HG03521 (cell line): Measurements from ENCODE around the gene OSER1.
"Not testable (repeated sequence)": the region's sequence is repeated elsewhere in the genome, so short reads cannot be mapped to it uniquely, and the experiment has no call there.

Source experiments
- ATAC-seq: cut with Tn5 transposase; IDR thresholded peaks from one replicate; pipeline ENCODE4 v1.9.1; 2021; ENCODE audit warnings: mild to moderate bottlenecking, moderate library complexity; ENCODE audit not compliant: unreplicated experiment

OSER1 gene

GRCh38 chr20:44210406-44211176, at the start of gene OSER1:
Gene OSER1, minus strand, starts transcription at chr20:44210771. Its CDS starts 3,814 bp downstream, at chr20:44206957.
- peak; percentile 85 for ATAC-seq

GRCh38 chr20:44258226-44258890, 47.8 kb upstream of the OSER1 start:
- no peak for ATAC-seq

- ATAC-seq = no peak
Observed at GRCh38 chr20:44256961-44257360, 46.4 kb upstream of the OSER1 start.

GRCh38 chr20:44255942-44256341, 45.4 kb upstream of the OSER1 start:
- no peak for ATAC-seq

DNA sequence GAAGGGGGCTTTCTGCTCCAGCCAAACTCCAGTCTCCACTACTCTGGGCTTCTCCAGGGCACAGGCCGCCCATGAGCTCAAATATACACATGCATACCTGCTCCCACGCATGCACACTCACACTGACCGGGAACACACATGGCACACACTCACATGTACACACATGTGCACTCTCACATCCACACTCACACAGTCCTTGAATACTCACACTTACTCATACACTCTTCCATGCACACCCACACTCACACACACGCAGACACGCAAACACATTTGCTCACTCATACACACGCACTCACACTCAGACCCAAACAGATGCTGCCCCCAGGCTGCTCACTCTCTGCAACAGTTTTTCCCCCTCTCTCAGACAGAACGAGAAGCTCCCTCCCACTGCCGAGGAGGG, 43.5 kb upstream of the OSER1 start:
- no peak for ATAC-seq

DNA sequence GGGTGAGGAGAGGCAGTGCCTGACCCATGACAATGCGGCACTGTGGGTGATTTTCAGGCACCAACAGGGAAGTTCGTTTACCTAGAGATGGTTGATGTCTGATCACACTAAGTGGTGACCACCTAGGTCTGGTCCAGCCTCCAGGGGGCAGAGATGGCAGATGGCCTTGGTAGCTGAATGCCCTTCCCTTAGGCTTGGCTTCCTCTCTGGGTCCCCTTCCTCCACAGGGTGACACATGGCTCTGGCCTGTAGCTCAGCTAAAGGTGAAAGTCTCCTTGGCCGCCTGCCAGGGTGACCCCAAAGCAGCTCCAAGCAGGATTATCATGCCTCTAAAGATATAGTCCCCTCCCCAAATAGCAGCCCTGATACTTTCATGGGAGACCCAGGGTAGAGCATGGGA, 43.0 kb upstream of the OSER1 start:
- no peak for ATAC-seq

- no peak for ATAC-seq
Observed at GRCh38 chr20:44251284-44251683, 40.7 kb upstream of the OSER1 start.

- ATAC-seq = no peak
Observed at GRCh38 chr20:44248410-44248759, 37.8 kb upstream of the OSER1 start.

- ATAC-seq = no peak
Observed at GRCh38 chr20:44247586-44248409, 37.2 kb upstream of the OSER1 start.

DNA sequence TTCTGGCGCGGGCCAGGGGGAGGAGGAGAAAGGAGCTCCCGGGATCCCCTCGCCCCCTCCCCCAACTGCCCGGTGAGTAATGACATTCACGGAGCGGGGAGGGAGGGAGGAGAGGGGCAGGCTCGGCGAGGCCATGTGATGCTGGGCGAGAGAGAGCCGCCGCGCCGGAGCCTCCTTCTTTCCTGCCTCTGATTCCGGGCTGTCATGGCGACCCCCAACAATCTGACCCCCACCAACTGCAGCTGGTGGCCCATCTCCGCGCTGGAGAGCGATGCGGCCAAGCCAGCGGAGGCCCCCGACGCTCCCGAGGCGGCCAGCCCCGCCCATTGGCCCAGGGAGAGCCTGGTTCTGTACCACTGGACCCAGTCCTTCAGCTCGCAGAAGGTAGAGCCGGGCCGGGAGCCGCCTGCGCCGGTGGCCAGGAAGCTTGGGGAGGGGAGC, 36.6 kb upstream of the OSER1 start, which contains the start of gene GDAP1L1:
Gene GDAP1L1, plus strand, starts transcription at position 178 of the 441 bp plus-strand sequence. Its CDS starts 27 bp downstream, at position 205.
- no peak for ATAC-seq

DNA sequence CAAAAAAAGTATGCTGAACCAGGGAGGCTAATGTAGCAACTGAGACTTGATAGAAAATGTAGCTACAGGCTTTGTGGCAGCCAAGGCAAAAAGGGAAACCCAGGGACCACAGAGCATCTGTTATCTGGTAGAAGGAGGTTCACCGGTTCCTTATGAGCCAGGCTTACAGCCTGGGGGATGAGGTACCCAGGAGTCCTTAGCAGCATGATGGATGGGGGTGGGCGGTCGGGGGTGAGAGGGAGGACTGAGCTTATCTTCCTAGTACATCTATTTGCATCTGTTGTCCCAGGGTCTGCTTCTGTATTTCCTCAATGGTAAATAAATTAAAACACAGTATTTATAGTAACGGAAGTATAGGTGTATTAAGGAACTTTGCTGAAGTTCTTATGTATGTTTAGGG, 35.4 kb upstream of the OSER1 start:
- ATAC-seq = no peak

DNA sequence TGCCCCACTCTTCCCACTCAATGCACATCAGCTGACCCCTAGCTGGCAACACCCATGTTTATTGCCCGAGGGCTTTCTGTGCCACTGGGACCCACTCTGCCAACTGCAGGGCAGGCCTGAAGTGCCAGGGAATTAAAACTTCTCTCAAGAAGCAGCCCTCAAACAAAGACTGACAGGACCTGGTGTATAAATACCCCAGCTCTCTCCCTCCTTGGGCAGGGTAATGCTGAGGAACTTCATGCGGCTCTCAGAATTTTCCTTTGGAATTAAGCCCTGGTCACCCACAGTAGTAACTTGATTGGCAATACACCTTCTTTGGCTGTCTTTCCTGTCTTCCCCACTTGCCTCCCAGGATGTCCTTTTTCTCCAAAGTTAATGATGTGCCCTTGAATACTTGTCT, 31.2 kb upstream of the OSER1 start:
- no peak for ATAC-seq

DNA sequence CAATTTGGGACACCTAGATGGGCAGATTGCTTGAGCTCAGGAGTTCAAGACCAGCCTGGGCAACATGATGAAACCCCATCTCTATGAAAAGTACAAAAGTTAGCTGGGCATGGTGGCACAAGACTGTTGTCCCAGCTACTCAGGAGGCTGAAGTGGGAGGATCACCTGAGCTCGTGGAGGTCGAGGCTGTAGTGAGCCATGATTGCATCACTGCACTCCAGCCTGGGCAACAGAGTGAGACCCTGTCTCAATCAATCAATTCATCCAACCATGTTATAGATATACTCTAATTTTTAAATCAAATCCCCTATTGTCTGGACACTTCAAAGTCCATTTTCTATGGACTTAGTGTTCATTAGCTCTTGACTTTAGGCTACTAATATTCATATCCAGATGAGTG, 26.3 kb upstream of the OSER1 start:
- not testable (repeated sequence) for ATAC-seq

DNA sequence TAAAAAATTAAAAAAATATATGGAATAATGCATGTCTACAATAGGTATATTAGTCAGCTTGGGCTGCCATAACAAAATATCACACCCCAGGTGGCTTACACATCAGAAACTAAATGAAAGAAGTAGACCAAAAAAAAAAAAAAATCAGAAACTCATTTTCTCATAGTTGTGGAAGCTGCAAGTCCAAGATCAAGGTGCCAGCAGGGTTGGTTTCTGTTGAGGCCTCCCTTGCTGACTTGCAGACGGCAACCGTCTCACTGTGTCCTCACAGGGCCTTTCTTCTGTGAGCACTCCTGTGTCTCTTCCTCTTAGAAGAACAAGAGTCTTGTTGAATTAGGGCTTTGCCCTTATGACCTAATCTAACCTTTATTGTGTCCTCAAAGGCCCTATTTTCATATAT, 25.1 kb upstream of the OSER1 start:
- no peak for ATAC-seq

DNA sequence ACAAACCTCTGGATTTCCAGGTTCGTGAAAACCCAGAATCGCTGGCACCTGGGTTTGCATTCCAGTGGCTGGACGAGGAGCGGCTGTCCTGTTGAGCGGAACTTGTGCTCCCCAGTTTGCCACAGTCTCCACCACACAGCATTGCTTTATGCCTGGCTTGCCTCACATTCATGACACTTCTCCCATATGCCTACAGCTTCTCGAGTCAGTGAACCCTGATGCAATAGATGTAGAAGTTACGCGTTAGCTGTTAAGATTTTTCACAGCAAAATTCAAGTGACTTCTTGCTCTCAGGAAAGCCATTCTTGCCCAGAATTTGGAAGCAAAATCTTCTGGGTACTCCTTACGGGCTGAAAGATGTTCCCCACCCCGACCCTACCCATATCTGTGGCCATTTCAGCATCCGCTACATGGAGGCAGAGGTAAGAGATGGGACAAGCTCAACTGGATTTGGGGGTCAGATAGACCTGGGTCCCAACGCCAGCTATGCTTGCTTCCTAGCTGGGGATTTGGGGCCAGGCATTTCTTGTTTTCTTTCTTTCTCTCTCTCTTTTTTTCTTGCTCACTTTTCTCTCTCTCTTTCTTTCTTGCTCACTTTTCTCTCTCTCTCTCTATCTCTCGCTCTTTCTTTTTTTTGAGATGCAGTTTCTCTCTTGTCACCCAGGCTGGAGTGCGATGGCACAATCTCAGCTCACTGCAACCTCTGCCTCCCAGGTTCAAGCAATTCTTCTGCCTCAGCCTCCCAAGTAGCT, 24.2 kb upstream of the OSER1 start:
- ATAC-seq = no peak

DNA sequence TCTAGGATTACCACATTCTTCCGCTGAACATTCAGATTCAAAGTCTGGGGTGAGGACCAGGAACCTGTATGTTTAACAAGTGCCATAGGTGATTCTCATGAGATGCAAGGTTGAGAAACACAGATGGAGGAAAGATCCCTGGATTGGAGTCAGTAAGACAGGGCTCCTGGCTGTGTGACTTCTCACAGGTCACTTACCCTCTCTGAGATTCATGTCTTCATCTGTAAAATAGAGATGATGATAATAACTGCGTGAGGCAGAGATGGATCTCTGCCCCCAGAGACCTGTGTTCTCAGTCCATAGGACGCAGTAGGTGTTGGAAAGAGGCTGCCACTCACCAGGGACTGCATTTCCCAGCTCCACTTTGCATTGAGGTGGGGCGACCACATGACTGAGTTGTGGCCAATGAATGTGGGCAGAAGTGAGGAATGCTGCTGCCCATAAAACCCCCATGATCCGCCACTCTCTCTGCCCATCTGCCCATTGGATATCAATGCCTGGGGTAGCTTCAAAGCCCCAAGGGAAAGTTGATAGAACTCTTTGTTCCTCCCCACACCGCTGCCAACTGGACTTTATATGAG, 23.0 kb upstream of the OSER1 start:
- no peak for ATAC-seq

- not testable (repeated sequence) for ATAC-seq
Observed at GRCh38 chr20:44232469-44232856, 21.9 kb upstream of the OSER1 start.

- no peak for ATAC-seq
Observed at GRCh38 chr20:44231713-44232468, 21.3 kb upstream of the OSER1 start.

DNA sequence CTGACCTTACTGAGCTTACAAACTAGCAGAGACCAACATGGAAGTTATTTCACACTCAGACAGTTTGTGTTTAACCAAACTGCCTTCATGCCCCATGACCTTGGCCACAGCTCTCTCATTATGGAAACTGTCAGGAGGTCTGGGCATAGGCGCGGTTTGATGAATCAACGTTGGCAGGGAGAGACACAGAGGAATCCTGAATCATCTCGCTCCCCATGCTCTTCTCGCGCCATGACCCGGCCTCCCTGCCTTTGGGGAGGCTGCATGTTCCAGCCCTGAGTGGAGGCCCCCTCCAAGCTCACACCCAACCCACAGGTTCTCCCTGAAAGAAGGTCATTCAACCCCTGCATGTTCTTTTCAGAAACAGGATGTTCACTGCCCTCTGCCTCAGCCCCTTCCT, 20.6 kb upstream of the OSER1 start:
- ATAC-seq = no peak
